ENCODE data around the gene GNGT1. TPM values are rescaled to one million over a fixed set of nuclear protein-coding genes. Genes with fewer than 3 reads are reported as not detected.
"Not testable (repeated sequence)": the region's sequence is repeated elsewhere in the genome, so short reads cannot be mapped to it uniquely, and the experiment has no call there.

The GNGT1 gene
- total RNA-seq, 2 donors from 2014 or later = not detected

GRCh38 chr7:93902777-93903423 lies 3.5 kb upstream of the GNGT1 start:
- intact Hi-C loops (cut with DNase I) = loop anchor here (5.0 to 10.0 kb wide), 2 partner anchors 184 to 372 kb away; no protein-coding TSS in a partner anchor

GRCh38 chr7:93910076-93910994 lies 4.0 kb downstream of the GNGT1 start:
- TF ChIP-seq CTCF (IDR thresholded peaks at IDR 0.05) (no peak), POLR2A (IDR thresholded peaks at IDR 0.05) (no peak), POLR2AphosphoS5 (IDR thresholded peaks at IDR 0.05) (peak; percentile 14)
- peak overlapping the region in 1 of 2 donors; percentile 14 for H3K27ac ChIP-seq
- no peaks in the 10 kb centered on the region for H3K27me3 ChIP-seq (replicated peaks; ENCODE audit: insufficient read depth)
- no peak overlapping the region for H3K4me3 ChIP-seq
- H3K4me1 ChIP-seq (replicated peaks) = no peaks in the 10 kb centered on the region
- DNase-seq (ENCODE audit: low spot score) = peak; percentile 12
- H3K9me3 ChIP-seq = no peaks in the 10 kb centered on the region
- H3K36me3 ChIP-seq = no peaks in the 10 kb centered on the region
- WGBS = 39% methylated on average over 3 of the region's 3 CpGs
- intact Hi-C loops (cut with DNase I) = no loop called here

More at GRCh38 chr7:93902777-93903423, 3.5 kb upstream of the GNGT1 start:
- Histone ChIP-seq H3K9me3 (no peaks in the 10 kb centered on the region), H3K36me3 (no peaks in the 10 kb centered on the region), H3K27me3 (replicated peaks; ENCODE audit: insufficient read depth) (no peaks in the 10 kb centered on the region), H3K27ac (no peak overlapping the region), H3K4me1 (replicated peaks) (no peaks in the 10 kb centered on the region), H3K4me3 (no peak overlapping the region)
- WGBS = 59% methylated on average over 1 of the region's 1 CpG
- DNase-seq (ENCODE audit: low spot score) = no peak
- TF ChIP-seq CTCF (IDR thresholded peaks at IDR 0.05) = peak in 3 of 4 experiments; percentile 43 to 75 (median 47)
- no peak for TF ChIP-seq POLR2AphosphoS5 (IDR thresholded peaks at IDR 0.05)

- H3K9me3 ChIP-seq; H3K4me3 ChIP-seq; DNase-seq (ENCODE audit: low spot score); H3K27me3 ChIP-seq (replicated peaks; ENCODE audit: insufficient read depth); intact Hi-C loops (cut with DNase I); H3K4me1 ChIP-seq (replicated peaks); H3K27ac ChIP-seq; H3K36me3 ChIP-seq: not testable (repeated sequence)
- WGBS = 38% methylated on average over 2 of the region's 3 CpGs
These were observed 4.9 kb downstream of the GNGT1 start for GRCh38 chr7:93911242-93911641.

GRCh38 chr7:93911661-93912060 lies 5.3 kb downstream of the GNGT1 start:
- intact Hi-C loops (cut with DNase I); DNase-seq (ENCODE audit: low spot score); H3K27me3 ChIP-seq (replicated peaks; ENCODE audit: insufficient read depth); H3K4me3 ChIP-seq; H3K4me1 ChIP-seq (replicated peaks); H3K27ac ChIP-seq; H3K9me3 ChIP-seq; H3K36me3 ChIP-seq: not testable (repeated sequence)

- Histone ChIP-seq H3K27me3 (replicated peaks; ENCODE audit: insufficient read depth) (no peaks in the 10 kb centered on the region), H3K9me3 (no peaks in the 10 kb centered on the region), H3K36me3 (no peaks in the 10 kb centered on the region), H3K4me1 (replicated peaks) (no peaks in the 10 kb centered on the region), H3K27ac (no peak overlapping the region), H3K4me3 (no peak overlapping the region)
- DNase-seq (ENCODE audit: low spot score) = no peak
- TF ChIP-seq CTCF (IDR thresholded peaks at IDR 0.05) = no peak
- TF ChIP-seq POLR2AphosphoS5 (IDR thresholded peaks at IDR 0.05) = no peak
- TF ChIP-seq POLR2A (IDR thresholded peaks at IDR 0.05) = no peak
- intact Hi-C loops (cut with DNase I) = no loop called here
These were observed 6.8 kb downstream of the GNGT1 start for GRCh38 chr7:93913197-93913596.
